BE2C (cell line): ENCODE data around the gene LRRC2.

Experiments
- DNase-seq: peaks from one replicate; pipeline ENCODE4 v3.0.0-alpha.2; 2020
- H3K27me3 ChIP-seq: fragments of 250-450 bp; sonication (Bioruptor Pico); 2 replicates; pipeline ENCODE4 v1.5.1; 2020; ENCODE audit warnings: mild to moderate bottlenecking
- H3K36me3 ChIP-seq: fragments of 250-450 bp; sonication (Bioruptor Pico); 2 replicates; pipeline ENCODE4 v1.5.1; 2020; ENCODE audit warnings: mild to moderate bottlenecking
- H3K4me1 ChIP-seq: fragments of 250-450 bp; sonication (Bioruptor Pico); 2 replicates; pipeline ENCODE4 v1.5.1; 2020
- H3K4me3 ChIP-seq: 2 replicates; pipeline ENCODE4 v1.5.1; 2011; ENCODE audit warnings: low read depth, low read length
- H3K9me3 ChIP-seq: fragments of 250-450 bp; sonication (Bioruptor Pico); 2 replicates; pipeline ENCODE4 v1.5.1; 2020
- CTCF ChIP-seq: IDR thresholded peaks from 2 replicates; pipeline ENCODE4 v1.5.1; 2012; ENCODE audit warnings: mild to moderate bottlenecking, low read depth, low read length

Gene LRRC2

GRCh38 chr3:46468753-46469600 lies 97.1 kb downstream of the LRRC2 start:
- Histone ChIP-seq H3K9me3 (no peaks in the 10 kb centered on the region), H3K27me3 (0 out of 2 replicates have a peak, but pooled peaks cover 4% of the 10 kb centered on the region), H3K36me3 (no peaks in the 10 kb centered on the region), H3K4me3 (no peak overlapping the region), H3K4me1 (no peaks in the 10 kb centered on the region)
- TF ChIP-seq CTCF: no peak
- no peak for DNase-seq

GRCh38 chr3:46467562-46467961 lies 98.5 kb downstream of the LRRC2 start:
- DNase-seq: no peak
- H3K9me3 ChIP-seq: no peaks in the 10 kb centered on the region
- H3K27me3 ChIP-seq: peaks cover 4% of the 10 kb centered on the region; the same call in 1 of the 2 replicates
- no peaks in the 10 kb centered on the region for H3K36me3 ChIP-seq
- no peak for TF ChIP-seq CTCF
- H3K4me1 ChIP-seq: no peaks in the 10 kb centered on the region
- no peak overlapping the region for H3K4me3 ChIP-seq

GRCh38 chr3:46466871-46467403 lies 99.2 kb downstream of the LRRC2 start:
- Histone ChIP-seq H3K27me3 (peaks cover 4% of the 10 kb centered on the region; the same call in 1 of the 2 replicates), H3K4me1 (no peaks in the 10 kb centered on the region), H3K36me3 (no peaks in the 10 kb centered on the region), H3K9me3 (no peaks in the 10 kb centered on the region), H3K4me3 (no peak overlapping the region)
- no peak for DNase-seq
- TF ChIP-seq CTCF: no peak

- Histone ChIP-seq H3K27me3 (peaks cover 4% of the 10 kb centered on the region; the same call in 1 of the 2 replicates), H3K4me1 (no peaks in the 10 kb centered on the region), H3K36me3 (no peaks in the 10 kb centered on the region), H3K9me3 (no peaks in the 10 kb centered on the region), H3K4me3 (no peak overlapping the region)
- DNase-seq: no peak
- no peak for TF ChIP-seq CTCF
Measured at GRCh38 chr3:46466273-46466672, 99.8 kb downstream of the LRRC2 start.
